CD4-positive, alpha-beta T cell treated with Interleukin-15 for 4 hours (primary cell): Measurements from ENCODE around the gene ABL1.

Experiments used
- DNase-seq: peaks from one replicate; pipeline ENCODE4 v3.0.0-alpha.2; 2020; ENCODE audit warnings: low spot score

Gene ABL1

DNA sequence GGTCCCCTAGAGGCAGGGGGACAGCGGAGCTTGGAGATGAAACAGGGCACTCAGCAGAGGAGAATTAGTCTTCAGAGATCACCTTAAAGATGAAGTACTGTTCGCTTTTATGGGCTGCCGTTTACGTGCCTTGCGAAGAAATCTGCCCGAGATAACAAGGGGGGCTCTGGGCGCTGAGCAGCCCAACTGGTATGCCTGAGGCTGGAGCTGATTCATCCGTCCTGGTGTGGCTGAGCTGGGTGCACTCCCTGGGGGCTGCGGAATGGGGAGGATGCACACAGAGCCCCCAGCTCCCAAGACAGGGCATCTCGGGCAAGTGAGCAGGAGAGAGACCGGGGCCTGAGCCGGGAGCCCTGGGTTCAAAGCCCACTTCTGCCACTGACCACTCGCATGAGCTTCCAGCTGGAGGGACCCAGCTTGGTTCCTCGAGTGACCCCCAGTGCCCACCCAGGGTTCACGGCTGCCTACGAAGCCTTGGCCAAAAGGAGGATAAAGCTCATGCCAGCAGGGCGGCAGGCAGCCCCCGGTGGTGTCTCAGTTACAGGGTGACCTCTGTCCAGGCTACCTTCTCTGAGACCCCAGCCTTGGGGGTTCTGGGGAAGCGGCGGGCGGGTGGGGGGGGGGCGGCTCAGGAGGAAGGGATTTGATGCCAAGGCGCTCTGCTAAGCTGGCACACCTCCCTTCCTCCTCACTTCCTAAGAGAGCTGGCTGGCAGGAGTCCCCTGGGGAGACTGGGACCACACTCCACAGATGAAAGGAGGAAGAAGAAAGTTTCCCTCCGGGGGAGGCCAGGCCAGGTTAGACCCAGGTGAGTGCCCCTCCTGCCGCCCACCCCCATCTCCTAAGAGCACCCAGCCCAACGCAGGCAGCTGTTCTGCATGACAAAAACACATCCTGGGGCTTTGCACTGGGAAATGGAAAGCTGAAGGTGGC lies 98.3 kb downstream of the ABL1 start:
- DNase-seq, result no peak

DNA sequence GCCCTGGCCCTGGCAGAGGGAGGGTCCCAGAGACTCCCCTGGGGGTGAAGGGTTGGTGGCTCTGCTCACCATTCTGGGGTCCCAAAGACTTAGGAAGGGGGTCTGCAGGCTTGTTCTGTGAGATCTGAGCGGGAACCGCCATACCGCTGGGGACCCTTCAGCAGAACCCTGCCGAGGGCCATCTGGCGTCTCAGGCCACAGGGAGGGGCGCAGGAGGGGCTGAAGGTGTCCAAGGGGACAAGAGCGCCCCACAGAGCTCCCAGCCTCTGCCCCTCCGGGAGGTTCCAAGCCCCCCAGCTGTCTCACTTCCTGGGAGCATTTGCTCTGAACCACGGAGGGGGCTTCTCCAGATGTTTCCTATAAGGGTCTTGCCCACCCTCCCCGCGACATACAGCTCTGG lies 99.2 kb downstream of the ABL1 start:
- DNase-seq, result no peak

DNA sequence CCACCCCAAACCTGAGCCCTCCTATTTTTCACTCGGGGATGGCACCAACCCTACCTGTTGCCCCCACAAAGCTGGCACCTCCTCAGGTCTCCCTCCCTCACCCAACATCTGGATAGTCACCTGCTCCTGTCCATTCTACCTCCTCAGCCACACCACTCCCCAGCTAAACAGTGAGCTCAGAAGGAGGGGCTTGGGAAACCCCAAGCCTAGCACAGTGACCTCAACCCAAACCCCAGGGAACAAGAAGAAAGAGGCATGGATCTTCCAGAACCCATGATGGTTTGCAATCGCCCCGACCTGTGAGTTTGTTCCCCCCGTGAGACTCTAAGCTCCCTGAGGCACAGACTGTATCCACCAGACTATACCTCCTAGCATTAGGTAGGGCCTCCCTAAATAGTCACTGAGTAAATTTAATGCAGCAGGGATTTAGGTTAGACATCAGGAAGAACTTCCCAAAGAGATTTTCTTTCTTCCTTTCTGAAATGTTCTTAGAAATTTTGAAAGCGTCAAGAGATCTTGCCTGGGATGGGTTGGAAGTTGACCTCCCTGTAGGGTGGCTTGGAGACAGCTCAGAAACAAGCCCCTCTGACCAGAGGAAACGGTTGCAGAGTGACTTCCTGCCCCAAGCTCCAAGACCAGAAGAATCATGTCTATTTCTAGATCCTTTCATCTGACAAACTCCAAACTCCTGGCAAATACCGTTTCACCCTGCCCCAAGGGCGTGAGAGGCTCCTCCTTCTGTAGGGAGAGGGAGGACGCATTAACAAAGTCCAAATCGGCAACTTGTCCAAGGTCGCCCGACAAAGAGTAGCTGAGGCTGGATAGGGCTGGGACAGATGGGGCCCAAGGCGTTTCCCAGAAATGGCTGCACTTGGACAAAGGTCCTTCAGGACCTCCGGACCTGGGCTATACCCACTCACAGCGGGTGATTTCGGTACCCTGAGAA lies 99.9 kb downstream of the ABL1 start:
- DNase-seq, result no peak

DNA sequence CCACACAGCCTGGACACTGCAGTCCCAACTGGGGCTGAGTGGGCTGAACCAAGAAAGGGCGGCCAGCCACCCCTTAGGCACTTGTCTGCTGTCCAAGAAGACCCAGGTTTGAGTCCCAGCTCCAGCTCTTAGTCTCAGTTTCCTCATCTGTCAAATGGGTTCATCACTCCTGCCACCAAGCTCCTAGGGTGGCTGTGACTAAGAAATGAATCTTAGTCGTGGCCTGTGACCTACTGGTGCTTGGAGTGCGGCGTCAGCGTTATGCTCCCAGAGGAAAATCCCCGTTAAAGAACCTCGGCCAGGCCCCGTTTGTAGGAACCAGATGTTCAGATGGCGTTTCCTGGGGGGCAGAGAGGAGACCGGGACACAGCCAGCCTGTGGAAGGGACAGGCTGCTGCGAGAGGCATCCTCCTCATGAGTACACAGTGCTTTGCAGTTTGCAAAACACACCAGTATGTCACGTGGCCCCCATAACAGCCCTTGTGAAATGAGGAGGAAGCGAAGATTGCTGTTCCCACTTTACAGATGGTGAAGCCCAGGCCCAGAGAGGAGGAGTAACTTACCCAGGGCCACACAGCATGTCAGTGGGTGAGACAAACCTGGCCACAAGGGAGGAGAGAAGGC lies 100.7 kb downstream of the ABL1 start:
- DNase-seq, result no peak

DNA sequence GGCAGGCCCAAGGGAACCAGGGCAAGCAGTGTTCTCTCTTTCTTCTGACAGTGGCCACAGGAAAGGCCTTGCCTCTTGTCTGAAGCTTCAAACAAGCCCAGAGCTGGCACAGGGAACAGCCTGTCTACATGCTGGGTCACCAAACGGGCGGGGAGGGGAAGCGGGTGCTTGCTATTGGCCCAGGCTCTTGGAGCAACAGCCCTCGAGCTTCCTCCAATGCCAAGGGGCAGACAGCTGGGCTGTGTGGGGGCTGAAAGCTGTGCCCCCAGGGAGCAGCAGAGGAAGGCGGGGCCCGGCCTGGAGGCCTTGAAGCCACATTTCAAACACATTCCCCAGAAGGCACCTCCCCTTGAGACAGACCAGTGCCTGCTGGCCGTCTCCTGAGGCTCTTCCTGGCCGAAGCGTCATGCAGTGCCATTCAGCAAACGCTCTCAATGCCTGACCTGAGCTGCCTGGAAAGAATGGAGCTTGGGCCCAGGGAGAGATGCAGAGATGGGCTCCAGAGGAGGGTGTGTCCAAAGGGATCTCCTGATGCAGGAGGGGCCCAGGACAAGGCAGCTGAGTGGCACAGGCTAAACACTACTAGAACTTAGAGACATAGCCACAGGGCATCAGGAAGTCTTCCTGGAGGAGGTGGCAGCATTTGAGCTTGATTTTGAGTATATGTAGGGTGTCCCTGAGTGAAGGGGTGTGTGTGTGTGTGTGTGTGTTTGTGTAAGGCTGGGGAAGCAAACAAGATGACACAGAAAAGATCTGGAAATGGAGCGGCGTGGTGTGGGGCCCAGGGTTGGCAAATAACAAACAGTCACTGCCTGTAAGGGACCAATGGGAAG lies 101.4 kb downstream of the ABL1 start:
- no peak for DNase-seq
